ENCODE measurements around the gene SYPL1. TPM values are rescaled to one million over a fixed set of nuclear protein-coding genes. Genes with fewer than 3 reads are reported as not detected.

Gene SYPL1
- total RNA-seq, 4 donors from 2014 or later = 119 to 165 (median 132) TPM

Other genes starting within 250 kb of the SYPL1 start
- gene ATXN7L1, start 235.7 kb downstream of the SYPL1 start, total RNA-seq = 10 to 100 TPM; 21.8 to 24.4 (median 22.8) TPM
- gene CDHR3, start 149.0 kb downstream of the SYPL1 start, total RNA-seq = 1 to 10 TPM; 5.8 to 8.6 (median 7.3) TPM
- gene NAMPT, start 172.7 kb upstream of the SYPL1 start, total RNA-seq = 100 to 1,000 TPM in 2 of 4 donors, 10 to 100 TPM in 2; 60.5 to 299 (median 121) TPM

Data from thyroid gland (tissue), 4 donors.